ENCODE data around the gene CSF1.

DNA sequence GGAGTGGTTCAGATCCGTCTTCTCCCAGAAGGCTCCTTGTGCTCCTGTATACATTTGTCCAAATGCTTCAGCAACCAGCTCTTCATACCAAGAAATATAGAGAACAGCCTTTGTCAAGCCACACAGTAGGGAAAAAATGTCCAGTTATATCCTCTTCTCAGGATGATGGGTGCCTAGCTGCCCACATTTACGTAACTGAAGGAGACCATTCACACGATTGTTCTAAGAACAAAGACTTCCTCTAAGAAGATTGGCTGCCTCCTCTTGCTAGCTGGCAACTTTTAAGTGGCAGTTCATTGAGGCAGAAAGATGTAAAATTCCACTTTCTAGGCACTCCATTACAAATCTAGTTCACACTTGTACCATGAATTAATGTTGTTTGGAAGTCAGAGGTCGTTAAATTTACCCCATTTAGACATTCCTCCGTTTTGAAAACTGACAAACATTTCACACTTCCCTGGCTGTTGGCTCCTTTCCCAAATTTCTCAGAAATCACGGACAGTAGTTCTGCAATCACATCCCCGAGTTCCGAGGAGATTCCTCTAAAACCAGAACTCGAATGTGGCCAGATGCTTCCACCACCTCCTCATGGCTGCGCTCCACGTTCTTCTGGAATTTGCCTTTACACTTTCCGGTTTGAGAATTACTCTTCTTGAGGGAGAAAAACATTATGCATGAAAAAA is 45.6 kb upstream of the CSF1 start:
- TF ChIP-seq, protein P1, sequence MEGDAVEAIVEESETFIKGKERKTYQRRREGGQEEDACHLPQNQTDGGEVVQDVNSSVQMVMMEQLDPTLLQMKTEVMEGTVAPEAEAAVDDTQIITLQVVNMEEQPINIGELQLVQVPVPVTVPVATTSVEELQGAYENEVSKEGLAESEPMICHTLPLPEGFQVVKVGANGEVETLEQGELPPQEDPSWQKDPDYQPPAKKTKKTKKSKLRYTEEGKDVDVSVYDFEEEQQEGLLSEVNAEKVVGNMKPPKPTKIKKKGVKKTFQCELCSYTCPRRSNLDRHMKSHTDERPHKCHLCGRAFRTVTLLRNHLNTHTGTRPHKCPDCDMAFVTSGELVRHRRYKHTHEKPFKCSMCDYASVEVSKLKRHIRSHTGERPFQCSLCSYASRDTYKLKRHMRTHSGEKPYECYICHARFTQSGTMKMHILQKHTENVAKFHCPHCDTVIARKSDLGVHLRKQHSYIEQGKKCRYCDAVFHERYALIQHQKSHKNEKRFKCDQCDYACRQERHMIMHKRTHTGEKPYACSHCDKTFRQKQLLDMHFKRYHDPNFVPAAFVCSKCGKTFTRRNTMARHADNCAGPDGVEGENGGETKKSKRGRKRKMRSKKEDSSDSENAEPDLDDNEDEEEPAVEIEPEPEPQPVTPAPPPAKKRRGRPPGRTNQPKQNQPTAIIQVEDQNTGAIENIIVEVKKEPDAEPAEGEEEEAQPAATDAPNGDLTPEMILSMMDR (CRISPR knock-in tag; IDR thresholded peaks at IDR 0.05): no peak
- TF ChIP-seq EZH2 (conservative IDR thresholded peaks at IDR 0.05; ENCODE audit: low read depth, low read length) (no peak), ELF3 (CRISPR knock-in tag; IDR thresholded peaks at IDR 0.05) (no peak), MLLT10 (CRISPR knock-in tag; IDR thresholded peaks at IDR 0.05) (no peak), CHD4 (IDR thresholded peaks at IDR 0.05; ENCODE audit: borderline replicate concordance, low read length) (no peak), ZNF577 (CRISPR knock-in tag; IDR thresholded peaks at IDR 0.05; ENCODE audit: borderline replicate concordance, low read depth) (no peak)

Measured in HepG2 (cell line).